Pancreas (tissue), 10 donors: ENCODE measurements around the gene TBX10. TPM values are rescaled to one million over a fixed set of nuclear protein-coding genes. Genes with fewer than 3 reads are reported as not detected.
"Not testable (repeated sequence)": the region's sequence is repeated elsewhere in the genome, so short reads cannot be mapped to it uniquely, and the experiment has no call there.

Experiments
- ATAC-seq, 4 donors: fragments of 200-7000 bp; cut with Tn5 transposase; one replicate each; pipeline versions ENCODE4 v1.8.0 to v1.9.1; 2020; ENCODE audit warnings: mild to moderate bottlenecking in 4 of 4, moderate library complexity in 4 of 4
- DNase-seq, 6 donors: peaks; one replicate each; pipeline ENCODE4 v3.0.0-alpha.2; 2020
- FAIRE-seq: peaks from 2 replicates; lab custom pipeline; 2012; peaks lifted over from hg19 to GRCh38; lab: Jason Lieb, UNC
- H3K27ac ChIP-seq, 4 donors: fragments of 200-600 bp; sonication (generic); 1 replicate in 3 of 4; 2 replicates in 1 of 4; pipeline versions ENCODE4 v1.5.0 to v1.8.0; 2020
- H3K27me3 ChIP-seq, 4 donors: fragments of 200-600 bp; one replicate each; pipeline ENCODE4 v1.8.0; 2021
- H3K36me3 ChIP-seq, 3 donors: fragments of 200-600 bp; sonication (generic) in 1 of 3; one replicate each; pipeline versions ENCODE4 v1.5.0 to v1.8.0; 2020 to 2021
- H3K4me1 ChIP-seq, 3 donors: fragments of 200-600 bp; one replicate each; pipeline ENCODE4 v1.8.0; 2021
- H3K4me3 ChIP-seq, 4 donors: fragments of 200-600 bp; sonication (generic) in 2 of 4; one replicate each; pipeline versions ENCODE4 v1.5.0 to v1.8.0; 2020 to 2021
- H3K9me3 ChIP-seq, 4 donors: fragments of 200-600 bp; one replicate each; pipeline ENCODE4 v1.8.0; 2021
- WGBS, 2 donors: extraction: QIAGEN DNeasy Blood & Tissue Kit; methylation state at CpG; one replicate each; pipeline ENCODE4 v1.1.7; 2013; 5-methylcytosine and 5-hydroxymethylcytosine counted together
- intact Hi-C, 3 donors: fragments of 100-400 bp; cut with DNase I; formaldehyde crosslinking; loops; one replicate each; pipeline versions ENCODE4 v1.11.1 to v1.14.2; 2022
- polyA plus RNA-seq, 2 donors: library from polyadenylated mRNA; stranded (reverse); fragments of 200-250 nt; gene quantifications; one replicate each; pipeline ENCODE4 v1.2.3, GENCODE V29; 2013
- total RNA-seq, 6 donors: library from RNA; stranded (reverse); fragmentation: NEBNext Ultra II Directional in 4 of 6; extraction: Animal tissue kit (Norgen Biotek cat#: 25700) in 4 of 6; gene quantifications; one replicate each; pipeline versions ENCODE4 v1.2.1 to v1.2.4, GENCODE V29; 2021 to 2023
- TF ChIP-seq, protein P1 (sequence below), 4 donors: fragments of 200-600 bp; sonication (generic) in 3 of 4; IDR thresholded peaks; one replicate each; pipeline versions ENCODE4 v1.5.0 to v1.8.0; 2021; ENCODE audit warnings: antibody characterized with exemption in 4 of 4
- donor health status: healthy with polysubstance abuse.
- donor health status: DM: no; HTN: no; CAD: no; lungs with moderate emphysema.
- donor health status: DM: no; HTN: no; CAD: no.
- donor health status: control.
- donor health status: control.
- donor health status: Bipolar disorder and iron deficiency.
- donor health status: DM: yes; HTN: yes; CAD: no.
- donor health status: DM: no; HTN: no; CAD: no.
- donor health status: DM: no; HTN: no; CAD: no.
- donor health status: DM: yes; HTN: yes; CAD: no.

TBX10 gene
- total and polyA plus RNA-seq, 8 donors, result 0.09 to 0.37 (median 0.26) TPM; not detected in 4

DNA sequence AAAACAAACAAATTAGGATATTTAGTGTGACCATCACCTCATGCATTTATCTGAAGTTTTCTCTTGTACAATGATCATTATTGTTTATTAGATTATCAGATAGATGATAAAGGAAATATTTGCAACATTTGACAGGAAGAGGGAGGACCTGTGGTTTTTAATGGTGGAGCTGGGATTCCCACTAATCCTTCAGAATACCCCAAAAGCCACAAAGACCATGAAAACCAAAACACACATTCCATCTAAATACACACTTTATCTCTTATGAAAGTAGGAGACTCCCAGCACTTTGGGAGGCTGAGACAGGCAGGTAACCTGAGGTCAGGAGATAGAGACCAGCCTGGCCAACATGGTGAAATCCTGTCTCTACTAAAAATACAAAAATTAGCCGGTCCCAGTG, 40.4 kb downstream of the TBX10 start:
- WGBS, 2 donors, result 49 to 56% methylated on average over 1 of the region's 1 CpG
- TF ChIP-seq, protein P1, sequence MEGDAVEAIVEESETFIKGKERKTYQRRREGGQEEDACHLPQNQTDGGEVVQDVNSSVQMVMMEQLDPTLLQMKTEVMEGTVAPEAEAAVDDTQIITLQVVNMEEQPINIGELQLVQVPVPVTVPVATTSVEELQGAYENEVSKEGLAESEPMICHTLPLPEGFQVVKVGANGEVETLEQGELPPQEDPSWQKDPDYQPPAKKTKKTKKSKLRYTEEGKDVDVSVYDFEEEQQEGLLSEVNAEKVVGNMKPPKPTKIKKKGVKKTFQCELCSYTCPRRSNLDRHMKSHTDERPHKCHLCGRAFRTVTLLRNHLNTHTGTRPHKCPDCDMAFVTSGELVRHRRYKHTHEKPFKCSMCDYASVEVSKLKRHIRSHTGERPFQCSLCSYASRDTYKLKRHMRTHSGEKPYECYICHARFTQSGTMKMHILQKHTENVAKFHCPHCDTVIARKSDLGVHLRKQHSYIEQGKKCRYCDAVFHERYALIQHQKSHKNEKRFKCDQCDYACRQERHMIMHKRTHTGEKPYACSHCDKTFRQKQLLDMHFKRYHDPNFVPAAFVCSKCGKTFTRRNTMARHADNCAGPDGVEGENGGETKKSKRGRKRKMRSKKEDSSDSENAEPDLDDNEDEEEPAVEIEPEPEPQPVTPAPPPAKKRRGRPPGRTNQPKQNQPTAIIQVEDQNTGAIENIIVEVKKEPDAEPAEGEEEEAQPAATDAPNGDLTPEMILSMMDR (IDR thresholded peaks at IDR 0.05), result no peak
- no peak overlapping the region for H3K27ac ChIP-seq
- H3K4me1 ChIP-seq, result no peaks in the 10 kb centered on the region
- H3K27me3 ChIP-seq, result no peaks in the 10 kb centered on the region
- H3K4me3 ChIP-seq, result no peak overlapping the region
- DNase-seq (no peak), FAIRE-seq (no peak), ATAC-seq (no peak)
- H3K36me3 ChIP-seq, result no peaks in the 10 kb centered on the region
- intact Hi-C loops, result no loop called here
- H3K9me3 ChIP-seq, result no peaks in the 10 kb centered on the region

DNA sequence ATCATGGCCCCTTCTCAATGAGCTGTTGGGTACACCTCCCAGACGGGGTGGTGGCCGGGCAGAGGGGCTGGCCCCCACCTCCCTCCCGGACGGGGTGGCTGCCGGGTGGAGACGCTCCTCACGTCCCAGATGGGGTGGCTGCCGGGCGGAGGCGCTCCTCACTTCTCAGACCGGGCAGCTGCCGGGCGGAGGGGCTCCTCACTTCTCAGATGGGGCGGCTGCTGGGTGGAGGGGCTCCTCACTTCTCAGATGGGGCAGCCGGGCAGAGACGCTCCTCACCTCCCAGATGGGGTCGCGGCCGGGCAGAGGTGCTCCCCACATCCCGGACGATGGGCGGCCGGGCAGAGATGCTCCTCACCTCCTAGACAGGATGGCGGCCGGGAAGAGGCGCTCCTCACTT, 41.6 kb downstream of the TBX10 start:
- FAIRE-seq, ATAC-seq, H3K27me3 ChIP-seq, H3K27ac ChIP-seq, H3K4me3 ChIP-seq, intact Hi-C loops, H3K9me3 ChIP-seq, H3K4me1 ChIP-seq, H3K36me3 ChIP-seq: not testable (repeated sequence)
- WGBS, 2 donors, result 88 to 92% methylated on average over 20 to 26 of the region's 26 CpGs
- DNase-seq, result peak in 1 of 6 donors; percentile 38

DNA sequence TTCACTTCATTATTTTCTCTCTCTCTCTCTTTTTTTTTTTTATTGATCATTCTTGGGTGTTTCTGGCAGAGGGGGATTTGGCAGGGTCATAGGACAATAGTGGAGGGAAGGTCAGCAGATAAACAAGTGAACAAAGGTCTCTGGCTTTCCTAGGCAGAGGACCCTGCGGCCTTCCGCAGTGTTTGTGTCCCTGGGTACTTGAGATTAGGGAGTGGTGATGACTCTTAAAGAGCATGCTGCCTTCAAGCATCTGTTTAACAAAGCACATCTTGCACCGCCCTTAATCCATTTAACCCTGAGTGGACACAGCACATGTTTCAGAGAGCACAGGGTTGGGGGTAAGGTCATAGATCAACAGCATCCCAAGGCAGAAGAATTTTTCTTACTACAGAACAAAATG, 42.1 kb downstream of the TBX10 start:
- H3K27ac ChIP-seq, H3K9me3 ChIP-seq, H3K27me3 ChIP-seq, H3K4me1 ChIP-seq, H3K36me3 ChIP-seq, FAIRE-seq, H3K4me3 ChIP-seq, ATAC-seq, DNase-seq, intact Hi-C loops: not testable (repeated sequence)
- WGBS, 2 donors, result no CpG with 5 or more reads among the region's 3 CpGs

DNA sequence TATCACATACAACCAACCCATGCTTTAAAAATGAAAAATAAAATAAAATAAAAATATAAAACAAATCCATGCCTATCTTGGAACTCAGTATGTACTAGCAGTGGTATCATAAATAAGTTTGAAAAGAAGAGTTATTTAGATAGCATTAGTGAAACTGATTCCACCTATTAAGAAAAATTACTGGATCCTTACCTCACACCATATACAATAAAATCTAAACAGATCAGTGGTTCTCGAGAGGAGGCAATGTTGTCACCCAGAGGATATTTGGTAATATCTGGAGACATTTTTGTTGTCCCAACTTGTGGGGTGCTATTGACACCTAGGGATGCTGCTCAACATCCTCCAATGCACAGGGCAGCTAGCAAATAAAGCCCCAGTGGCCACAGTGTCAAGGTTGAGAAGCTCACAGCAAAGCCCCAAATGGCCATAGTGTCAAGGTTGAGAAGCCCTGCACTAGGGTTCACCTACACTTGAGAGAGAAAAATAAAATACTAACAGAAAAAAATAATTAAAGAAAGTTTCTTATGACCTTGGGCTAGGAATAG, 42.7 kb downstream of the TBX10 start:
- Histone ChIP-seq H3K27ac (no peak overlapping the region), H3K9me3 (no peaks in the 10 kb centered on the region), H3K27me3 (no peaks in the 10 kb centered on the region), H3K4me1 (no peaks in the 10 kb centered on the region), H3K36me3 (no peaks in the 10 kb centered on the region), H3K4me3 (no peak overlapping the region)
- WGBS, 2 donors, result 92 to 98% methylated on average over 1 of the region's 1 CpG
- TF ChIP-seq, protein P1 (IDR thresholded peaks at IDR 0.05), result no peak
- DNase-seq (no peak), ATAC-seq (no peak), FAIRE-seq (no peak)
- intact Hi-C loops, result no loop called here

DNA sequence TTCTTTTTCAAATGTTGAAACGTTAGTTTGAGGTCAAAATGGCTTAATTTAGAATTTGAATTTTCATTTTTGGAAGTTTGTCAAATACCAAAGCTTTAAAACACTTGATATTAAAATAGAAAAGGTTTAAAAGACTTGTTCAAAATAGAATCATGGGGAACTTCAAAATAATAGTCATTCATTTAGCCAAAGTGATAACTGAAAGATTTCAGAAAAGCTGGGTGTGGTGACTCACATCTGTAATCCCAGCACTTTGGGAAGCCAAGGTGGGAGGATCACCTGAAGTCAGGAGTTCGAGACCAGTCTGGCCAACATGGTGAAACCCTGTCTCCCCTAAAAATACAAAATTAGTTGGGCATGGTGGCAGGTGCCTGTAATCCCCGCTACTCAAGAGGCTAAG, 45.1 kb downstream of the TBX10 start:
- H3K27ac ChIP-seq, result no peak overlapping the region
- FAIRE-seq, result no peak
- no peaks in the 10 kb centered on the region for H3K9me3 ChIP-seq
- intact Hi-C loops, result no loop called here
- no peaks in the 10 kb centered on the region for H3K27me3 ChIP-seq
- ATAC-seq, result no peak
- H3K36me3 ChIP-seq, result no peaks in the 10 kb centered on the region
- DNase-seq, result no peak
- no peak overlapping the region for H3K4me3 ChIP-seq
- H3K4me1 ChIP-seq, result no peaks in the 10 kb centered on the region
- WGBS, 2 donors, result 68 to 70% methylated on average over 3 of the region's 3 CpGs
- TF ChIP-seq, protein P1 (IDR thresholded peaks at IDR 0.05), result no peak

DNA sequence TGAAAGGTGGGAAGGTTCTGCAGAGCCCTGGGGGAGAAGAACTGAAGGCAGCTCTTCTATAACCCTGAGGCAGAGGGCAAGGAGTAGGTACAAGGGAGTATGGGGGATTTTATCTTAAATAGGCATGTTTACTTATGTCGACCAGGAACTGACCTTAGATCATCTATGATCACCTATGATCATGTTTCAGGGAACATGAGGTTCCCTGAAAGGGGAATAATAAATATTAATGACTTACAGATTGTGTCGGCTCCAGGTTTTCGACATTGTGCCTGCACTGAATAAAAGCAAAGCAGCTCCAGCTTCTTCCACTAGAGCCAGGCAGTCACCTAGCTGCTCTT, 46.0 kb downstream of the TBX10 start:
- 54 to 63% methylated on average over 3 of the region's 3 CpGs for WGBS, 2 donors
- no peak for DNase-seq
- Histone ChIP-seq H3K4me1 (no peaks in the 10 kb centered on the region), H3K4me3 (no peak overlapping the region), H3K36me3 (no peaks in the 10 kb centered on the region), H3K27ac (no peak overlapping the region), H3K27me3 (no peaks in the 10 kb centered on the region), H3K9me3 (no peaks in the 10 kb centered on the region)
- TF ChIP-seq, protein P1 (IDR thresholded peaks at IDR 0.05), result no peak
- intact Hi-C loops, result no loop called here
- ATAC-seq, result no peak
- FAIRE-seq, result no peak
